Caki2 (cell line): ENCODE data around the gene SFPQ. TPM values are rescaled to one million over a fixed set of nuclear protein-coding genes. Genes with fewer than 3 reads are reported as not detected.
"Not testable (repeated sequence)": the region's sequence is repeated elsewhere in the genome, so short reads cannot be mapped to it uniquely, and the experiment has no call there.

Experiments
- DNase-seq: peaks from one replicate; pipeline ENCODE4 v3.0.0-alpha.2; 2015; ENCODE audit warnings: low read depth
- in situ Hi-C: cut with HindIII; loops from 2 replicates; pipeline ENCODE4 v1.10.0; 2016; ENCODE audit warnings: low sequenced_read_pairs, low pct_unique_long_range_greater_than_20kb, mixed read lengths
- total RNA-seq: library from RNA; depleted of rRNA; stranded (reverse); fragments of >200 nt; shearing (Covaris generic); gene quantifications from 2 replicates; pipeline ENCODE4 v1.2.3, GENCODE V29; 2014; ENCODE audit warnings: low replicate concordance; rRNA removed

Gene SFPQ
- total RNA-seq, 1 experiment from 2014 or later, result 206 TPM

DNA sequence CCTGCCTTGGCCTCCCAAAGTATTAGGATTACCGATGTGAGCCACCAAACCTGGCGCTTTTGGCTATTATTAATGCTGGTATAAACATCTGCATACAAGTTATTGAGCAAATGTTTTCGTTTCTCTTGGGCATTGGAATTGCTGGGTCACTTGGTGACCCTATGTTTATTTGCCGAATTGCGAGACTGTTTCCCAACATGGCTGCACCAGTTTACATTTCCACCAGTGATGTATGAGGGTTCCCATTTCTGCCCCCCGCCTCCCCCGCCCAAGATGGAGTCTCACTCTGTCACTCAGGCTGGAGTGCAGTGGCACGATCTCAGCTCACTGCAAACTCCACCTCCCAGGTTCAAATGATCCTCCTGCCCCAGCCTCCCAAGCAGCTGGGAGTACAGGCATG lies 20.9 kb downstream of the SFPQ start:
- DNase-seq, result no peak
- in situ Hi-C loops, result no loop called here

DNA sequence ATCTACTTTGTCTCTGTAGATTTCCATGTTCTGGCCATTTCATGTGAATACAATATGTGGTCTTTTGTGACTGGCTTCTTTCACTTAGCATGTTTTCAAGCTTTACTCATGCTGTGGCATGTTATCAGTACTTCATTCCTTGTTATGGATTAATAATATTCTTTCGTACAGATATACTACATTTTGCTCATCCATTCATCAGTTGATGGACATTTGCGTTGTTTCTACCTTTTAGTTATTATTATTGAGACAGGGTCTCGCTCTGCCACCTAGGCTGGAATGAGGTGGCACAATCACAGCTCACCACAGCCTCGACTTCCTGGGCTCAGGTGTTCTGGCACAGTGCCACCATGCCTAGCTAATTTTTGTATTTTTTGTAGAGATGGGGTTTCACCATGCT lies 21.4 kb downstream of the SFPQ start:
- in situ Hi-C loops, result no loop called here
- DNase-seq, result no peak

DNA sequence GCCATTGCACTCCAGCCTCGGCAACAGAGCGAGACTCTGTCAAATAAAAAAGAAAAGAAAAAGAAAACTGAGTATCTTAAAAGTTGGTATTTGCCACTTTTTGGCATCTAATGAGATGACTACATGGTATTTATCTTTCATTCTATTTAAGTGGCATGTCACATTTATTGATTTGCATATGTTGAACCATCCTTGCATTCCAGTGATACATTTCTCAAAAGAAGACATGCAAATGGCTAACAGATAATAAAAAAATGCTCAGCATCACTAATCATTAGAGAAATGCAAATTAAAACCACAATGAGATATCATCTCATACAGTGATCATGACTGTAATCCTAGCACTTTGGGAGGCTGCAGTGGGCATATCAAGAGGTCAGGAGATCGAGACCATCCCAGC lies 28.1 kb downstream of the SFPQ start:
- in situ Hi-C loops, result no loop called here
- no peak for DNase-seq

DNA sequence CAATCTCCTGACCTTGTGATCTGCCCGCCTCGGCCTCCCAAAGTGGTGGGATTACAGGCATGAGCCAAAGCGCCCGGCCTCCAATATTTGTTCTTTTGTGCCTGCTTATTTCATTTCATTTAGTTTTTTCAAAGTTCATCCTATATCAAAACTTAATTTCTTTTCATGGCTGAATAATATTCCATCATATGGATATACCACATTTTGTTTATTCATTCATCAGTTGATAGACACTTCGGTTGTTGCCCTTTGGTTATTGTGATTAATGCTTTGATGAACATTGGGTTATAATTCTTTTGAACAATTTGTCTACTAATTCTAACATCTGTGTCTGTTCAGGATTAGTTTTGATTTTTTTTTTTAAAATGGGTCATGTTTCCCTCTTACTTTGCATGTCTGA lies 41.7 kb downstream of the SFPQ start:
- in situ Hi-C loops, result no loop called here
- DNase-seq, result no peak

DNA sequence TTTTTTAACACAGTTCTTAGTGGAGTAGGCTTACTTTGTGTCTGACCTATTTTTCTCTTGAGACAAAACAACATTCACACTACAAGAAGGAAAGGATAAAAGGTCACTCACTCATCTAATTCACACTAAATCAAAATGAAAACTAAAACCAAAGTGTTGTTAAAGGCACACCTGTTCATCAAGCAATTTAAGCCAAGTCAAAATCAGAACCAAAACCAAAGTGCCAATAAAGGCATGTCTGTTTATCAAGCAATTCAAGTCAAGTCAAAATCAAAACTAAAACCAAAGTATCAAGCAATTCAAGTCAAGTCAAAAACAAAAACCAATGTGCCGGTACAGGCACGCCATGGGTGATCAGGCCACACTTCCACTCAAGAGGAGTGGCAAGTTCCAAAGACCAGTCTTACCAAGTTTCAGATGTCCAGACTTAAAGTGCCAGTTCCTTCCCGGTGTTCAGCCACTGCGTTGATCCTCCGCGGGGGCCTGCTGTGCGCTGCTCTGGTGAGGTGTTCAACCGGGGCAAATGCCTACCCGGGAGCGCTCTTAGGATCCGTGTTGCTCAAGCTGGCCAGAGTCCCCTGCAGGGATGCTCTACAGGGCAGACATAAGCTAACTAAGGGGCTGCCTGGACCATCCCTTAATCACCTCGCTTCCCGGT lies 46.9 kb downstream of the SFPQ start:
- in situ Hi-C loops, DNase-seq: not testable (repeated sequence)

DNA sequence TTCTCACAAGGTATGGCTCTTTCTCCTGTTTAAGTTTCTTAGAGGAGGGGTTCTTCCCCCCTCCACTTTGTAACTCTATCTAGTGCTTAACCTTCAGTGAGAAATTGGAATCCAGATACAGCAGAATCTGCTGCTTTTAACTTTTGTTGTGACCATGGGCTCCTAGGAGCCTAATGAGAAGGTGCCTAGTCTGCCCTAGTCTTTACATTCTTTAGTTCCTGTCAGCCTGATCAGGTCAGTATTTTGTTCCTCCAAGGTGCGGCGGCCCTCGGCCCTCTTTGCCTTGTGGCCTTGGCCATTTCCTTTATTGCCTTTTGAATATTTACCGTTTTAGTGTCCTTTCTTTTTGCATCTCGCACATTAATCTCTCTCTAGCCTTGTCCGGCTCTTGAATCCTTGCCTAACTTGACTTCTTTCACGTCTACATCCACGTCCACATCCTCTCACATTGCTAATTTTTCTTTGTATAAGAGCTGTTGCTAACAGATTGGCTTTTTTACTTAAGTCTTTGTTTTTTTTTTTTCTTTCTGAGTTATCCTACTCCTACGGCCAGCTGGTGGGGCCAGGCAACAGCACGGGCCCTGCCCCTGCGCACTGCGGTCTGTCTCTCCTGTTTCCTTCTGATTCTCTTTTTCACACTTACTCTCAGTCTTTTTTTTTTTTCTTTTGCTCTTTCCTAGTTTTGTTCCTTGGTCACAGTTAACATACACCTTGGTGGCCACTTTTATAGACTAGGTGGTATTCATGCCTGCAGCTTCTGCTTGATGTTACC lies 49.0 kb downstream of the SFPQ start:
- in situ Hi-C loops, result no loop called here
- DNase-seq, result no peak

DNA sequence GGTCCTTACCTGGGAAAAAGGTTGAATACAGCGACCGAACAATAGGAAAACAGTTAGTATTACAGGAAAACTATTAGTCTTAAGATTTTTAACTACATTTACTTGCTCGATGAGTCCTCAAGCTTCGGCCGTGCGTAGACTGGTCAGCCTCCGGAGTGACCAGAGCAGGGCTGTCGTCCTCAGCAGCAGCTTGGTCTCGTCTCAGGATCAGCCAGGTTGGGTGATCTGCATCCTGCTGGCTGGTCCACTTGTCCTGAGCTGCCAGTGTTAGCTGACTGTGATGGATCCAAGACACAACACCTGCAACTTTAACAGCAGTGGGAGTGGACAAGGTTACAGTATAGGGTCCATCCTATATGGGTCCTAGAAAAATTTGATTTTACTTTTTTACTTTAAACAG lies 50.2 kb downstream of the SFPQ start:
- in situ Hi-C loops, DNase-seq: not testable (repeated sequence)

DNA sequence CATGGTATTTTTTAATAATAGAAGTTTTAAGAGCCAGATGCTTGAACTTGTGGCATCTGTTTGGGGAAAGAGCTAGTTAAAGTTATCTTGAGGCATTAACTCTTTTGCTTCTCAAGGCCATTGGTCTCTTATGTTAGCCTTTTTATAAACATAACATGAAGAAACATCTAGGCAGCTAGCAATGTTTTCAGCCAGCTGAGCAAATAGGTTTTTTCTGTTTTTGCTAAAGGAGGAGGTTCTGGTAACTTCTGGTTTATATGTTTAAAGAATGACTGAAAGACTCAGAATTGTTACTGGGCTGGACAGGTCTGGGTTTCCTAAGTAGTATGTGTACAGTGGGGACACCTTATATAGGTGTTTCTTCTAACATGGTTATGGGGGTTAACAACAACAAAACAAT lies 50.7 kb downstream of the SFPQ start:
- in situ Hi-C loops, DNase-seq: not testable (repeated sequence)

DNA sequence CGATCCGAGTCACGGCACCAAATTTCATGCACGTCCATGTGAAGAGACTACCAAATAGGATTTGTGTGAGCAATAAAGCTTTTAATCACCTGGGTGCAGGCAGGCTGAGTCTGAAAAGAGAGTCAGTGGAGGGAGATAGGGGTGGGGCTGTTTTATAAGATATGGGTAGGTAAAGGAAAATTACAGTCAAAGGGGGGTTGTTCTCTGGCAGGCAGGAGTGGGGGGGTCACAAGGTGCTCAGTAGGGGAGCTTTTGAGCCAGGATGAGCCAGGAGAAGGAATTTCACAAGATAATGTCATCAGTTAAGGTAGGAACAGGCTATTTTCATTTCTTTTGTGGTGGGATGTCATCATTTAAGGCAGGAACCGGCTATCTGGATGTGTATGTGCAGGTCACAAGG lies 55.4 kb downstream of the SFPQ start:
- DNase-seq, in situ Hi-C loops: not testable (repeated sequence)

DNA sequence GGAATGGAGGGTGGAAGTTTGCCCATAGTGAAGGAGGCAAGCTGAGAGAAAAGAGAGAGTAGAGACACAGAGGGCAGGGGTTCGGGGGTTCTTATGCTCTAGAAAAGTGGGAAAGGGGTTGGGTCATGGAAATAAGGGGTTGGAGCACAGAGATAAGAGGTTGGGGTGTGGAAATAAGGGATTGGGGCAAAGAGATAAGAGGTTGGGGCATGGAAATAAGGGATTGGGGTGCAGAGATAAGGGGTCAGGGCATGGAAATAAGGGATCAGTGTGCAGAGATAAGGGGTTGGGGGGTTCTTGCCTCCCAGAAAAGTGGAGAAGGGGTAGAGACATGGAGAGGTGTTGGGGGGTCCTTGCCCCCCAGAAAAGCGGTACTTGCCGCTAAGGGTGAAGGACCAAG lies 56.2 kb downstream of the SFPQ start:
- in situ Hi-C loops, result no loop called here
- DNase-seq, result no peak

Other genes starting within 250 kb of the SFPQ start
- gene TMEM35B, start 207.8 kb downstream of the SFPQ start, total RNA-seq, result 55.9 and 57.6 TPM in 2 replicates
- 2.5 and 7.9 TPM in 2 replicates for gene ZMYM6, start 161.2 kb downstream of the SFPQ start, total RNA-seq
- gene ZMYM1, start 113.8 kb downstream of the SFPQ start, total RNA-seq, result 19.4 and 49.6 TPM in 2 replicates
- gene ZMYM4, start 75.6 kb upstream of the SFPQ start, total RNA-seq, result 9.7 and 12.3 TPM in 2 replicates